ENCODE results near the gene PTPA. TPM values are rescaled to one million over a fixed set of nuclear protein-coding genes. Genes with fewer than 3 reads are reported as not detected.
"Not testable (repeated sequence)": the region's sequence is repeated elsewhere in the genome, so short reads cannot be mapped to it uniquely, and the experiment has no call there.

Gene PTPA
- polyA plus RNA-seq, 1 donor from 2014 or later, result 62.8 TPM

GRCh38 chr9:129126749-129127618 is 15.8 kb downstream of the PTPA start:
- Histone ChIP-seq H3K9ac (ENCODE audit: low read length) (peak overlapping the region; percentile 43), H3K4me2 (ENCODE audit: low read length) (no peak overlapping the region), H3K79me2 (replicated peaks; ENCODE audit: insufficient read depth, low read length) (no peaks in the 10 kb centered on the region), H3K27me3 (ENCODE audit: insufficient read depth, low read depth, low read length) (no peaks in the 10 kb centered on the region), H3K9me2 (ENCODE audit: insufficient read depth, low read length) (no peaks in the 10 kb centered on the region), H3K27ac (ENCODE audit: low read length) (peak overlapping the region; percentile 26), H3F3A (ENCODE audit: insufficient read depth, low read length, poor library complexity, severe bottlenecking) (no peaks in the 10 kb centered on the region), H3K4me3 (ENCODE audit: low read length) (no peak overlapping the region), H3K36me3 (ENCODE audit: insufficient read depth, low read length) (peaks cover 5% of the 10 kb centered on the region), H3K9me3 (ENCODE audit: low read length) (no peaks in the 10 kb centered on the region), H4K20me1 (ENCODE audit: insufficient read depth) (no peaks in the 10 kb centered on the region), H2AFZ (ENCODE audit: low read depth, low read length) (no peak overlapping the region)
- no peak for TF ChIP-seq TAF1 (IDR thresholded peaks at IDR 0.05; ENCODE audit: low read depth)
- TF ChIP-seq EP300 (conservative IDR thresholded peaks at IDR 0.05; ENCODE audit: poor library complexity, severe bottlenecking), result no peak
- no peak for TF ChIP-seq EZH2 (IDR thresholded peaks at IDR 0.05; ENCODE audit: borderline replicate concordance, insufficient read depth, low read length, poor library complexity, severe bottlenecking)
- TF ChIP-seq RAD21 (conservative IDR thresholded peaks at IDR 0.05), result no peak
- TF ChIP-seq POLR2AphosphoS5 (IDR thresholded peaks at IDR 0.05), result no peak
- TF ChIP-seq MXI1 (conservative IDR thresholded peaks at IDR 0.05; ENCODE audit: poor library complexity, severe bottlenecking), result no peak
- no peak for TF ChIP-seq REST (IDR thresholded peaks at IDR 0.05; ENCODE audit: borderline replicate concordance)
- TF ChIP-seq SMC3 (conservative IDR thresholded peaks at IDR 0.05; ENCODE audit: poor library complexity), result no peak
- TF ChIP-seq CTCF (IDR thresholded peaks at IDR 0.05; ENCODE audit: poor library complexity, severe bottlenecking), result no peak

- Histone ChIP-seq H3K9me2 (ENCODE audit: insufficient read depth, low read length) (no peaks in the 10 kb centered on the region), H3K27ac (ENCODE audit: low read length) (no peak overlapping the region), H3K4me2 (ENCODE audit: low read length) (no peak overlapping the region), H3K4me3 (ENCODE audit: low read length) (no peak overlapping the region), H3K27me3 (ENCODE audit: insufficient read depth, low read depth, low read length) (no peaks in the 10 kb centered on the region), H3K36me3 (ENCODE audit: insufficient read depth, low read length) (peaks cover 5% of the 10 kb centered on the region), H3K9me3 (ENCODE audit: low read length) (no peaks in the 10 kb centered on the region), H3K9ac (ENCODE audit: low read length) (no peak overlapping the region), H3F3A (ENCODE audit: insufficient read depth, low read length, poor library complexity, severe bottlenecking) (no peaks in the 10 kb centered on the region), H3K79me2 (replicated peaks; ENCODE audit: insufficient read depth, low read length) (no peaks in the 10 kb centered on the region), H2AFZ (ENCODE audit: low read depth, low read length) (no peak overlapping the region), H4K20me1 (ENCODE audit: insufficient read depth) (no peaks in the 10 kb centered on the region)
- TF ChIP-seq TAF1 (IDR thresholded peaks at IDR 0.05; ENCODE audit: low read depth), result no peak
- no peak for TF ChIP-seq RAD21 (conservative IDR thresholded peaks at IDR 0.05)
- no peak for TF ChIP-seq REST (IDR thresholded peaks at IDR 0.05; ENCODE audit: borderline replicate concordance)
- no peak for TF ChIP-seq EZH2 (IDR thresholded peaks at IDR 0.05; ENCODE audit: borderline replicate concordance, insufficient read depth, low read length, poor library complexity, severe bottlenecking)
- TF ChIP-seq SMC3 (conservative IDR thresholded peaks at IDR 0.05; ENCODE audit: poor library complexity), result no peak
- no peak for TF ChIP-seq MXI1 (conservative IDR thresholded peaks at IDR 0.05; ENCODE audit: poor library complexity, severe bottlenecking)
- TF ChIP-seq POLR2AphosphoS5 (IDR thresholded peaks at IDR 0.05), result no peak
- no peak for TF ChIP-seq CTCF (IDR thresholded peaks at IDR 0.05; ENCODE audit: poor library complexity, severe bottlenecking)
- no peak for TF ChIP-seq EP300 (conservative IDR thresholded peaks at IDR 0.05; ENCODE audit: poor library complexity, severe bottlenecking)
These were observed 17.5 kb downstream of the PTPA start for GRCh38 chr9:129128689-129129088.

- not testable (repeated sequence) for H2AFZ ChIP-seq (ENCODE audit: low read depth, low read length); H3K9me2 ChIP-seq (ENCODE audit: insufficient read depth, low read length); H3K27me3 ChIP-seq (ENCODE audit: insufficient read depth, low read depth, low read length); H3K79me2 ChIP-seq (replicated peaks; ENCODE audit: insufficient read depth, low read length); H3F3A ChIP-seq (ENCODE audit: insufficient read depth, low read length, poor library complexity, severe bottlenecking); H3K9me3 ChIP-seq (ENCODE audit: low read length); H3K27ac ChIP-seq (ENCODE audit: low read length); H4K20me1 ChIP-seq (ENCODE audit: insufficient read depth); H3K4me2 ChIP-seq (ENCODE audit: low read length); H3K4me3 ChIP-seq (ENCODE audit: low read length); H3K36me3 ChIP-seq (ENCODE audit: insufficient read depth, low read length); H3K9ac ChIP-seq (ENCODE audit: low read length)
These were observed 19.1 kb downstream of the PTPA start for GRCh38 chr9:129130271-129130670.
